K562 (cell line): ENCODE data around the gene MAML3. TPM values are rescaled to one million over a fixed set of nuclear protein-coding genes. Genes with fewer than 3 reads are reported as not detected.

Experiments used
- AFF1 ChIP-seq, 2 experiments: fragments of 450-650 bp; IDR thresholded peaks; 2 replicates each; pipeline ENCODE4 v1.6.1; 2018; ENCODE audit warnings: mild to moderate bottlenecking in 2 of 2, low read depth in 1 of 2; ENCODE audit not compliant: partially characterized antibody in 2 of 2
- CBFA2T3 ChIP-seq: fragments of 450-650 bp; IDR thresholded peaks from 2 replicates; pipeline ENCODE4 v1.6.1; 2017
- CREM ChIP-seq: IDR thresholded peaks from 2 replicates; pipeline ENCODE4 v1.6.1; 2014; ENCODE audit warnings: antibody characterized with exemption, low read depth
- DPF2 ChIP-seq: fragments of 450-650 bp; IDR thresholded peaks from 2 replicates; pipeline ENCODE4 v1.6.1; 2016
- ETV5 ChIP-seq: sonication (generic); formaldehyde crosslinking; IDR thresholded peaks from 2 replicates; pipeline ENCODE4 v1.4.0; 2020; ENCODE audit warnings: low read depth, mild to moderate bottlenecking, missing genetic modification reagents
- HDAC1 ChIP-seq, 2 experiments: fragments of 450-650 bp; IDR thresholded peaks; 2 replicates each; pipeline ENCODE4 v1.6.1; 2016 to 2017; ENCODE audit warnings: inconsistent platforms in 1 of 2, mild to moderate bottlenecking in 1 of 2, moderate library complexity in 1 of 2
- MNT ChIP-seq, 2 experiments: fragments of 450-650 bp; conservative IDR thresholded peaks; 2 replicates each; pipeline ENCODE4 v1.6.1; 2017; ENCODE audit warnings: mild to moderate bottlenecking in 2 of 2, moderate library complexity in 2 of 2
- SFPQ ChIP-seq: fragments of 200-400 bp; formaldehyde crosslinking; IDR thresholded peaks from 2 replicates; pipeline ENCODE4 v1.6.1; 2017; ENCODE audit warnings: mild to moderate bottlenecking, low read depth, low read length, moderate library complexity
- SRSF9 ChIP-seq: fragments of 200-400 bp; formaldehyde crosslinking; IDR thresholded peaks from 2 replicates; pipeline ENCODE4 v1.6.1; 2017; ENCODE audit warnings: low read depth, low read length, borderline replicate concordance
- TFE3 ChIP-seq: fragments of 450-650 bp; formaldehyde crosslinking; IDR thresholded peaks from 2 replicates; pipeline ENCODE4 v1.4.0; 2020; ENCODE audit warnings: mild to moderate bottlenecking, mixed read lengths
- ZBTB12 ChIP-seq: fragments of 250-450 bp; sonication (Bioruptor Pico); IDR thresholded peaks from 2 replicates; pipeline ENCODE4 v1.4.0; 2020
- ZBTB2 ChIP-seq: fragments of 450-650 bp; IDR thresholded peaks from 2 replicates; pipeline ENCODE4 v1.6.1; 2016; ENCODE audit warnings: antibody characterized with exemption
- ZNF12 ChIP-seq: sonication (generic); formaldehyde crosslinking; IDR thresholded peaks from 2 replicates; pipeline ENCODE4 v1.4.0; 2020; ENCODE audit warnings: mild to moderate bottlenecking, missing genetic modification reagents
- ZNF589 ChIP-seq: fragments of 200-800 bp; sonication (Bioruptor generic); IDR thresholded peaks from 2 replicates; pipeline ENCODE4 v1.6.1; 2016; ENCODE audit warnings: low read depth, missing genetic modification characterization, missing compliant biosample characterization
- polyA plus RNA-seq, 8 experiments: library from polyadenylated mRNA; depleted of rRNA in 4 of 8; stranded (reverse) in 5 of 8; unstranded in 3 of 8; fragments of >200 nt; fragmentation: Nextera tagmentation in 2 of 8; fragmentation: Illumina TruSeq in 1 of 8; extraction: Ambion mirVana in 2 of 8; extraction: Trizol in 1 of 8; gene quantifications; 2 replicates each; pipeline versions ENCODE4 v1.2.1 to v1.2.3, GENCODE V29; 2011 to 2014; ENCODE audit warnings: inconsistent platforms in 1 of 8, missing spikeins in 1 of 8
- total RNA-seq, 7 experiments: library from RNA; depleted of rRNA in 6 of 7; stranded (reverse); fragments of >200 nt in 6 of 7; fragmentation: Illumina TruSeq in 2 of 7; extraction: Trizol in 2 of 7; gene quantifications; 2 replicates each; pipeline versions ENCODE4 v1.2.1 to v1.2.3, GENCODE V29; 2011 to 2021; ENCODE audit warnings: low replicate concordance in 1 of 7

Gene MAML3
- total and polyA plus RNA-seq, 9 of the 15 experiments (the other 6 are each of a cell fraction or from before 2014, with no cell fraction given), result 0.01 to 0.55 (median 0.25) TPM

GRCh38 chr4:139841464-139842195, 312.4 kb downstream of the MAML3 start (continued):
- no peak for TF ChIP-seq SFPQ
- 0 out of 2 replicates have a peak, but pooled peaks have one; percentile 22 for TF ChIP-seq CREM
- TF ChIP-seq DPF2, result no peak
- peak; percentile 85; the same call in 1 of the 2 replicates for TF ChIP-seq ZNF12 (CRISPR knock-in tag)
- no peak for TF ChIP-seq ZBTB12 (CRISPR knock-in tag)
- TF ChIP-seq TFE3 (CRISPR knock-in tag), result no peak
- TF ChIP-seq MNT (conservative IDR thresholded peaks at IDR 0.05), result 0 out of 4 replicates have a peak, but pooled peaks of 1 of the 2 experiments have one; percentile 16
- TF ChIP-seq ZNF589 (CRISPR knock-in tag), result no peak
- no peak for TF ChIP-seq HDAC1 (IDR thresholded peaks at IDR 0.05)
- TF ChIP-seq CBFA2T3, result peak; percentile 86
- no peak for TF ChIP-seq SRSF9
- 0 out of 2 replicates have a peak, but pooled peaks have one; percentile 38 for TF ChIP-seq ETV5
- TF ChIP-seq ZBTB2, result no peak
- TF ChIP-seq AFF1 (IDR thresholded peaks at IDR 0.05; ENCODE audit: low read depth in 1 of 2, partially characterized antibody in 2 of 2), result no peak
